K562 (cell line): ENCODE results near the gene CALHM2. TPM values are rescaled to one million over a fixed set of nuclear protein-coding genes. Genes with fewer than 3 reads are reported as not detected.

ENCODE experiments used
- ATAC-seq: fragments of 200-7000 bp; cut with Tn5 transposase; 3 replicates; pipeline ENCODE4 v1.9.1; 2020; ENCODE audit warnings: moderate library complexity
- BruUV-seq: library from RNA; stranded (reverse); fragments of 400-500 nt; replicated peaks from 2 replicates; lab custom pipeline; 2021; lab: Mats Ljungman, UMichigan
- CTCF ChIA-PET: fragments of 300-600 bp; formaldehyde crosslinking; extraction: SDS; loops from one replicate; lab custom pipeline; 2021; ENCODE audit warnings: low intra/inter-chr PET ratio; lab: Yijun Ruan, JAX
- POLR2A ChIA-PET: fragments of 300-600, 350-650 bp; sonication (Branson Sonifier 250); formaldehyde crosslinking; extraction: SDS; loops from one replicate; lab custom pipeline; 2021; ENCODE audit warnings: antibody characterized with exemption, inconsistent platforms; lab: Yijun Ruan, JAX
- DNase-seq, 4 experiments: peaks; one replicate each; pipeline versions ENCODE4 v3.0.0 to v3.0.0-alpha.2; 2011 to 2018; ENCODE audit warnings: low spot score in 3 of 4, mixed read lengths in 3 of 4; ENCODE audit errors: extremely low read depth in 1 of 4
- FAIRE-seq: peaks from 2 replicates; lab custom pipeline; 2011; peaks lifted over from hg19 to GRCh38; lab: Jason Lieb, UNC
- H2AFZ ChIP-seq: 2 replicates; pipeline ENCODE4 v1.6.0; 2011; ENCODE audit warnings: low read depth, low read length, control low read depth, inconsistent platforms
- H3K27ac ChIP-seq: fragments of 200-600 bp; 3 replicates; pipeline ENCODE4 v1.8.0; 2011; ENCODE audit warnings: low read depth, mild to moderate bottlenecking, control low read depth, inconsistent platforms, low read length, moderate library complexity, mixed read lengths; ENCODE audit errors: extremely low read depth
- H3K27me3 ChIP-seq, 2 experiments: fragments of 300-600 bp in 1 of 2; 2 replicates in 1 of 2; 3 replicates in 1 of 2; pipeline versions ENCODE4 v1.6.0 to v1.8.0; 2011; ENCODE audit warnings: inconsistent platforms in 2 of 2, low read length in 2 of 2, mild to moderate bottlenecking in 1 of 2, mixed read lengths in 1 of 2, moderate library complexity in 1 of 2; ENCODE audit not compliant: control insufficient read depth in 2 of 2, insufficient read depth in 2 of 2
- H3K36me3 ChIP-seq: fragments of 300-600 bp; 3 replicates; pipeline ENCODE4 v1.8.0; 2011; ENCODE audit warnings: mild to moderate bottlenecking, low read length, inconsistent platforms; ENCODE audit not compliant: control insufficient read depth, insufficient read depth
- H3K4me1 ChIP-seq, 2 experiments: fragments of 200-600 bp in 1 of 2; replicated peaks in 1 of 2; 2 replicates in 1 of 2; 3 replicates in 1 of 2; pipeline versions ENCODE4 v1.5.1 to v1.8.0; 2011; ENCODE audit warnings: inconsistent platforms in 2 of 2, low read length in 2 of 2, mild to moderate bottlenecking in 1 of 2, mixed read lengths in 1 of 2, moderate library complexity in 1 of 2; ENCODE audit not compliant: control insufficient read depth in 2 of 2, insufficient read depth in 2 of 2
- H3K4me2 ChIP-seq: 2 replicates; pipeline ENCODE4 v1.6.1; 2011; ENCODE audit warnings: low read length, control low read depth, inconsistent platforms, mixed read lengths; ENCODE audit not compliant: insufficient read depth
- H3K4me3 ChIP-seq: fragments of 200-600 bp; sonication (generic), shearing (Covaris generic); 2 replicates; pipeline ENCODE4 v1.5.1; 2016; ENCODE audit warnings: control low read depth, inconsistent platforms
- H3K79me2 ChIP-seq: fragments of 200-600 bp; 3 replicates; pipeline ENCODE4 v1.8.0; 2011; ENCODE audit warnings: low read length, inconsistent platforms; ENCODE audit not compliant: control insufficient read depth, insufficient read depth
- H3K9ac ChIP-seq, 2 experiments: 2 replicates each; pipeline versions ENCODE4 v1.6.0 to v1.6.1; 2011; ENCODE audit warnings: low read depth in 2 of 2, low read length in 2 of 2, control low read depth in 1 of 2, inconsistent platforms in 1 of 2, mild to moderate bottlenecking in 1 of 2, mixed read lengths in 1 of 2; ENCODE audit not compliant: insufficient read depth in 1 of 2
- H3K9me1 ChIP-seq: one replicate; pipeline ENCODE4 v1.6.0; 2011; ENCODE audit warnings: inconsistent platforms, mild to moderate bottlenecking, low read length, moderate library complexity; ENCODE audit not compliant: control insufficient read depth, insufficient read depth
- H3K9me3 ChIP-seq: replicated peaks from 2 replicates; pipeline ENCODE4 v1.5.1; 2011; ENCODE audit warnings: low read depth, low read length, inconsistent platforms; ENCODE audit not compliant: control insufficient read depth, insufficient read depth
- H4K20me1 ChIP-seq: replicated peaks from 2 replicates; pipeline ENCODE4 v1.6.1; 2011; ENCODE audit warnings: low read length, inconsistent platforms, mixed read lengths; ENCODE audit not compliant: control insufficient read depth, insufficient read depth
- ESRRB ChIP-seq: fragments of 250-450 bp; sonication (Bioruptor Pico); IDR thresholded peaks from 2 replicates; pipeline ENCODE4 v1.5.0; 2020; ENCODE audit warnings: mild to moderate bottlenecking, moderate library complexity, borderline replicate concordance
- ZNF41 ChIP-seq: fragments of 250-450 bp; sonication (Bioruptor Pico); conservative IDR thresholded peaks from 2 replicates; pipeline ENCODE4 v1.4.0; 2020; ENCODE audit warnings: mild to moderate bottlenecking
- WGBS: fragments of 100-300 bp; shearing (Covaris generic); methylation state at CpG from one replicate; pipeline ENCODE4 v1.1.6; 2016; ENCODE audit warnings: low coverage, mixed read lengths; ENCODE audit not compliant: insufficient coverage; ENCODE audit errors: missing lambda C conversion rate; 5-methylcytosine and 5-hydroxymethylcytosine counted together
- in situ Hi-C: fragments of 300-500 bp; cut with MboI; formaldehyde crosslinking; loops from 4 replicates; pipeline ENCODE4 v1.15.0; 2018; ENCODE audit warnings: inconsistent platforms, mixed read lengths
- intact Hi-C: fragments of 100-400 bp; cut with micrococcal nuclease; formaldehyde crosslinking; loops from 2 replicates; pipeline ENCODE4 v1.14.2; 2022
- polyA plus RNA-seq, 8 experiments: library from polyadenylated mRNA; depleted of rRNA in 4 of 8; stranded (reverse) in 5 of 8; unstranded in 3 of 8; fragments of >200 nt; fragmentation: Nextera tagmentation in 2 of 8; fragmentation: Illumina TruSeq in 1 of 8; extraction: Ambion mirVana in 2 of 8; extraction: Trizol in 1 of 8; gene quantifications; 2 replicates each; pipeline versions ENCODE4 v1.2.1 to v1.2.3, GENCODE V29; 2011 to 2014; ENCODE audit warnings: inconsistent platforms in 1 of 8, missing spikeins in 1 of 8
- total RNA-seq, 7 experiments: library from RNA; depleted of rRNA in 6 of 7; stranded (reverse); fragments of >200 nt in 6 of 7; fragmentation: Illumina TruSeq in 2 of 7; extraction: Trizol in 2 of 7; gene quantifications; 2 replicates each; pipeline versions ENCODE4 v1.2.1 to v1.2.3, GENCODE V29; 2011 to 2021; ENCODE audit warnings: low replicate concordance in 1 of 7
- TF ChIP-seq, protein P1 (sequence below): fragments of 450-650 bp; IDR thresholded peaks from 2 replicates; pipeline ENCODE4 v1.6.1; 2017; ENCODE audit warnings: antibody characterized with exemption, mild to moderate bottlenecking
- TF ChIP-seq, protein P2 (sequence below): fragments of 450-650 bp; IDR thresholded peaks from 2 replicates; pipeline ENCODE4 v1.6.1; 2016
- TF ChIP-seq, protein P3 (sequence below): fragments of 450-650 bp; IDR thresholded peaks from 2 replicates; pipeline ENCODE4 v1.6.1; 2016; ENCODE audit warnings: mild to moderate bottlenecking, moderate library complexity

Gene CALHM2
- total and polyA plus RNA-seq, 9 of the 15 experiments (the other 6 are each of a cell fraction or from before 2014, with no cell fraction given) = 0.08 to 0.14 (median 0.13) TPM; not detected in 6

DNA sequence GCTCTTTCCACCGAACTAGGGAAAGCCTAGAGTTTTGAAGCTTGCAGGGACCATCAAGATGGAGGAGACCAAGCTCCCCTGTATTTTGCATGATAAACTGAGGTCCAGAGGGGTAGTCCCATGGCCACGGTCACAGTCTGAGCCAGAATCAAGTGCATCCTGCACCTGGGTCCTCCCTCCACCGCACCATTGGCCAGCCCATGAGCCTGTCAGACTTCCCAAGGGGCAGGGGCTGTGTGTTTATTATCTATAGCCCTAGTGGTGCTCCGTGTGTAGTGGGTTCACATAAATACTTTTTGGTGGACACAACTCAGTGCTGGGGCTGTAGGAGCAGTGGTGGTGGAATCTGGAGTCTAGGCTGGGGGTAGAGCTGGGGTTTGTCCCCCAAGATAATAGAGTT, 23.3 kb upstream of the CALHM2 start:
- Histone ChIP-seq H4K20me1 (no peaks in the 10 kb centered on the region; the same call in 1 of the 2 replicates), H3K79me2 (no peaks in the 10 kb centered on the region), H3K4me2 (no peak overlapping the region), H3K36me3 (no peaks in the 10 kb centered on the region), H3K4me1 (peaks cover 10 to 22% of the 10 kb centered on the region in 2 experiments; a peak in 3 of 5 replicates), H3K27me3 (no peaks in the 10 kb centered on the region), H2AFZ (no peak overlapping the region), H3K9ac (peak overlapping the region in 1 of 2 experiments; percentile 5; a peak in 1 of 4 replicates), H3K9me3 (no peaks in the 10 kb centered on the region), H3K27ac (no peak overlapping the region), H3K9me1 (no peaks in the 10 kb centered on the region), H3K4me3 (no peak overlapping the region)
- intact Hi-C loops = no loop called here
- in situ Hi-C loops = loop anchor here (5.0 kb wide), 1 partner anchor 63 kb away; no protein-coding TSS in a partner anchor
- FAIRE-seq (peak; percentile 6), ATAC-seq (0 out of 3 replicates have a peak, but pooled peaks have one; percentile 17), DNase-seq (no peak)
- BruUV-seq = no TSS peak
- WGBS = 10% methylated on average over 1 of the region's 4 CpGs
- CTCF ChIA-PET = no interaction called here
- POLR2A ChIA-PET = no interaction called here
- TF ChIP-seq, protein P1, sequence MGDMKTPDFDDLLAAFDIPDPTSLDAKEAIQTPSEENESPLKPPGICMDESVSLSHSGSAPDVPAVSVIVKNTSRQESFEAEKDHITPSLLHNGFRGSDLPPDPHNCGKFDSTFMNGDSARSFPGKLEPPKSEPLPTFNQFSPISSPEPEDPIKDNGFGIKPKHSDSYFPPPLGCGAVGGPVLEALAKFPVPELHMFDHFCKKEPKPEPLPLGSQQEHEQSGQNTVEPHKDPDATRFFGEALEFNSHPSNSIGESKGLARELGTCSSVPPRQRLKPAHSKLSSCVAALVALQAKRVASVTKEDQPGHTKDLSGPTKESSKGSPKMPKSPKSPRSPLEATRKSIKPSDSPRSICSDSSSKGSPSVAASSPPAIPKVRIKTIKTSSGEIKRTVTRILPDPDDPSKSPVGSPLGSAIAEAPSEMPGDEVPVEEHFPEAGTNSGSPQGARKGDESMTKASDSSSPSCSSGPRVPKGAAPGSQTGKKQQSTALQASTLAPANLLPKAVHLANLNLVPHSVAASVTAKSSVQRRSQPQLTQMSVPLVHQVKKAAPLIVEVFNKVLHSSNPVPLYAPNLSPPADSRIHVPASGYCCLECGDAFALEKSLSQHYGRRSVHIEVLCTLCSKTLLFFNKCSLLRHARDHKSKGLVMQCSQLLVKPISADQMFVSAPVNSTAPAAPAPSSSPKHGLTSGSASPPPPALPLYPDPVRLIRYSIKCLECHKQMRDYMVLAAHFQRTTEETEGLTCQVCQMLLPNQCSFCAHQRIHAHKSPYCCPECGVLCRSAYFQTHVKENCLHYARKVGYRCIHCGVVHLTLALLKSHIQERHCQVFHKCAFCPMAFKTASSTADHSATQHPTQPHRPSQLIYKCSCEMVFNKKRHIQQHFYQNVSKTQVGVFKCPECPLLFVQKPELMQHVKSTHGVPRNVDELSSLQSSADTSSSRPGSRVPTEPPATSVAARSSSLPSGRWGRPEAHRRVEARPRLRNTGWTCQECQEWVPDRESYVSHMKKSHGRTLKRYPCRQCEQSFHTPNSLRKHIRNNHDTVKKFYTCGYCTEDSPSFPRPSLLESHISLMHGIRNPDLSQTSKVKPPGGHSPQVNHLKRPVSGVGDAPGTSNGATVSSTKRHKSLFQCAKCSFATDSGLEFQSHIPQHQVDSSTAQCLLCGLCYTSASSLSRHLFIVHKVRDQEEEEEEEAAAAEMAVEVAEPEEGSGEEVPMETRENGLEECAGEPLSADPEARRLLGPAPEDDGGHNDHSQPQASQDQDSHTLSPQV = no peak
- TF ChIP-seq, protein P2, sequence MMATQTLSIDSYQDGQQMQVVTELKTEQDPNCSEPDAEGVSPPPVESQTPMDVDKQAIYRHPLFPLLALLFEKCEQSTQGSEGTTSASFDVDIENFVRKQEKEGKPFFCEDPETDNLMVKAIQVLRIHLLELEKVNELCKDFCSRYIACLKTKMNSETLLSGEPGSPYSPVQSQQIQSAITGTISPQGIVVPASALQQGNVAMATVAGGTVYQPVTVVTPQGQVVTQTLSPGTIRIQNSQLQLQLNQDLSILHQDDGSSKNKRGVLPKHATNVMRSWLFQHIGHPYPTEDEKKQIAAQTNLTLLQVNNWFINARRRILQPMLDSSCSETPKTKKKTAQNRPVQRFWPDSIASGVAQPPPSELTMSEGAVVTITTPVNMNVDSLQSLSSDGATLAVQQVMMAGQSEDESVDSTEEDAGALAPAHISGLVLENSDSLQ = peak; percentile 52; the same call in 1 of the 2 replicates
- no peak for TF ChIP-seq ESRRB (CRISPR knock-in tag)
- TF ChIP-seq, protein P3, sequence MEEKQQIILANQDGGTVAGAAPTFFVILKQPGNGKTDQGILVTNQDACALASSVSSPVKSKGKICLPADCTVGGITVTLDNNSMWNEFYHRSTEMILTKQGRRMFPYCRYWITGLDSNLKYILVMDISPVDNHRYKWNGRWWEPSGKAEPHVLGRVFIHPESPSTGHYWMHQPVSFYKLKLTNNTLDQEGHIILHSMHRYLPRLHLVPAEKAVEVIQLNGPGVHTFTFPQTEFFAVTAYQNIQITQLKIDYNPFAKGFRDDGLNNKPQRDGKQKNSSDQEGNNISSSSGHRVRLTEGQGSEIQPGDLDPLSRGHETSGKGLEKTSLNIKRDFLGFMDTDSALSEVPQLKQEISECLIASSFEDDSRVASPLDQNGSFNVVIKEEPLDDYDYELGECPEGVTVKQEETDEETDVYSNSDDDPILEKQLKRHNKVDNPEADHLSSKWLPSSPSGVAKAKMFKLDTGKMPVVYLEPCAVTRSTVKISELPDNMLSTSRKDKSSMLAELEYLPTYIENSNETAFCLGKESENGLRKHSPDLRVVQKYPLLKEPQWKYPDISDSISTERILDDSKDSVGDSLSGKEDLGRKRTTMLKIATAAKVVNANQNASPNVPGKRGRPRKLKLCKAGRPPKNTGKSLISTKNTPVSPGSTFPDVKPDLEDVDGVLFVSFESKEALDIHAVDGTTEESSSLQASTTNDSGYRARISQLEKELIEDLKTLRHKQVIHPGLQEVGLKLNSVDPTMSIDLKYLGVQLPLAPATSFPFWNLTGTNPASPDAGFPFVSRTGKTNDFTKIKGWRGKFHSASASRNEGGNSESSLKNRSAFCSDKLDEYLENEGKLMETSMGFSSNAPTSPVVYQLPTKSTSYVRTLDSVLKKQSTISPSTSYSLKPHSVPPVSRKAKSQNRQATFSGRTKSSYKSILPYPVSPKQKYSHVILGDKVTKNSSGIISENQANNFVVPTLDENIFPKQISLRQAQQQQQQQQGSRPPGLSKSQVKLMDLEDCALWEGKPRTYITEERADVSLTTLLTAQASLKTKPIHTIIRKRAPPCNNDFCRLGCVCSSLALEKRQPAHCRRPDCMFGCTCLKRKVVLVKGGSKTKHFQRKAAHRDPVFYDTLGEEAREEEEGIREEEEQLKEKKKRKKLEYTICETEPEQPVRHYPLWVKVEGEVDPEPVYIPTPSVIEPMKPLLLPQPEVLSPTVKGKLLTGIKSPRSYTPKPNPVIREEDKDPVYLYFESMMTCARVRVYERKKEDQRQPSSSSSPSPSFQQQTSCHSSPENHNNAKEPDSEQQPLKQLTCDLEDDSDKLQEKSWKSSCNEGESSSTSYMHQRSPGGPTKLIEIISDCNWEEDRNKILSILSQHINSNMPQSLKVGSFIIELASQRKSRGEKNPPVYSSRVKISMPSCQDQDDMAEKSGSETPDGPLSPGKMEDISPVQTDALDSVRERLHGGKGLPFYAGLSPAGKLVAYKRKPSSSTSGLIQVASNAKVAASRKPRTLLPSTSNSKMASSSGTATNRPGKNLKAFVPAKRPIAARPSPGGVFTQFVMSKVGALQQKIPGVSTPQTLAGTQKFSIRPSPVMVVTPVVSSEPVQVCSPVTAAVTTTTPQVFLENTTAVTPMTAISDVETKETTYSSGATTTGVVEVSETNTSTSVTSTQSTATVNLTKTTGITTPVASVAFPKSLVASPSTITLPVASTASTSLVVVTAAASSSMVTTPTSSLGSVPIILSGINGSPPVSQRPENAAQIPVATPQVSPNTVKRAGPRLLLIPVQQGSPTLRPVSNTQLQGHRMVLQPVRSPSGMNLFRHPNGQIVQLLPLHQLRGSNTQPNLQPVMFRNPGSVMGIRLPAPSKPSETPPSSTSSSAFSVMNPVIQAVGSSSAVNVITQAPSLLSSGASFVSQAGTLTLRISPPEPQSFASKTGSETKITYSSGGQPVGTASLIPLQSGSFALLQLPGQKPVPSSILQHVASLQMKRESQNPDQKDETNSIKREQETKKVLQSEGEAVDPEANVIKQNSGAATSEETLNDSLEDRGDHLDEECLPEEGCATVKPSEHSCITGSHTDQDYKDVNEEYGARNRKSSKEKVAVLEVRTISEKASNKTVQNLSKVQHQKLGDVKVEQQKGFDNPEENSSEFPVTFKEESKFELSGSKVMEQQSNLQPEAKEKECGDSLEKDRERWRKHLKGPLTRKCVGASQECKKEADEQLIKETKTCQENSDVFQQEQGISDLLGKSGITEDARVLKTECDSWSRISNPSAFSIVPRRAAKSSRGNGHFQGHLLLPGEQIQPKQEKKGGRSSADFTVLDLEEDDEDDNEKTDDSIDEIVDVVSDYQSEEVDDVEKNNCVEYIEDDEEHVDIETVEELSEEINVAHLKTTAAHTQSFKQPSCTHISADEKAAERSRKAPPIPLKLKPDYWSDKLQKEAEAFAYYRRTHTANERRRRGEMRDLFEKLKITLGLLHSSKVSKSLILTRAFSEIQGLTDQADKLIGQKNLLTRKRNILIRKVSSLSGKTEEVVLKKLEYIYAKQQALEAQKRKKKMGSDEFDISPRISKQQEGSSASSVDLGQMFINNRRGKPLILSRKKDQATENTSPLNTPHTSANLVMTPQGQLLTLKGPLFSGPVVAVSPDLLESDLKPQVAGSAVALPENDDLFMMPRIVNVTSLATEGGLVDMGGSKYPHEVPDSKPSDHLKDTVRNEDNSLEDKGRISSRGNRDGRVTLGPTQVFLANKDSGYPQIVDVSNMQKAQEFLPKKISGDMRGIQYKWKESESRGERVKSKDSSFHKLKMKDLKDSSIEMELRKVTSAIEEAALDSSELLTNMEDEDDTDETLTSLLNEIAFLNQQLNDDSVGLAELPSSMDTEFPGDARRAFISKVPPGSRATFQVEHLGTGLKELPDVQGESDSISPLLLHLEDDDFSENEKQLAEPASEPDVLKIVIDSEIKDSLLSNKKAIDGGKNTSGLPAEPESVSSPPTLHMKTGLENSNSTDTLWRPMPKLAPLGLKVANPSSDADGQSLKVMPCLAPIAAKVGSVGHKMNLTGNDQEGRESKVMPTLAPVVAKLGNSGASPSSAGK = no peak
- TF ChIP-seq ZNF41 (CRISPR knock-in tag) = no peak
